ENCODE measurements around the gene FOXI1. TPM values are rescaled to one million over a fixed set of nuclear protein-coding genes. Genes with fewer than 3 reads are reported as not detected.

The FOXI1 gene
- total RNA-seq, 1 experiment from 2014 or later, result 0.44 TPM

GRCh38 chr5:170111088-170111785, 5.5 kb downstream of the FOXI1 start:
- in situ Hi-C loops (cut with HindIII; ENCODE audit: low pct_unique_long_range_greater_than_20kb, low sequenced_read_pairs), result no loop called here
- Histone ChIP-seq H3K4me3 (ENCODE audit: low read depth in 2 of 2, low read length in 2 of 2) (no peak overlapping the region), H3K36me3 (ENCODE audit: control insufficient read depth, insufficient read depth, low read length) (no peaks in the 10 kb centered on the region), H3K27ac (ENCODE audit: low read length) (peak overlapping the region; percentile 80), H3K9me3 (ENCODE audit: control insufficient read depth, insufficient read depth, low read depth, low read length) (no peaks in the 10 kb centered on the region), H3K27me3 (ENCODE audit: control insufficient read depth, insufficient read depth, low read length) (no peaks in the 10 kb centered on the region), H3K4me1 (ENCODE audit: control insufficient read depth, insufficient read depth, low read length) (peaks cover 34% of the 10 kb centered on the region)
- DNase-seq (ENCODE audit: low read depth, low spot score) (no peak), ATAC-seq (no peak)
- intact Hi-C loops (cut with micrococcal nuclease; ENCODE audit: unreplicated experiment), result loop anchor here (5.0 kb wide), 1 partner anchor 61 kb away; no protein-coding TSS in a partner anchor
- CTCF ChIA-PET, result no interaction called here
- no peak for TF ChIP-seq TCF7L2 (IDR thresholded peaks at IDR 0.05; ENCODE audit: low read depth, low read length)
- no peak for TF ChIP-seq REST (IDR thresholded peaks at IDR 0.05; ENCODE audit: insufficient read depth in 1 of 2, low read depth in 2 of 2, low read length in 1 of 2)
- no peak for TF ChIP-seq POLR2AphosphoS5 (IDR thresholded peaks at IDR 0.05; ENCODE audit: low read depth, low read length)
- no peak for TF ChIP-seq SIN3A (IDR thresholded peaks at IDR 0.05; ENCODE audit: borderline replicate concordance, insufficient read depth, low read depth, low read length)
- TF ChIP-seq CTCF (IDR thresholded peaks at IDR 0.05), result no peak
- POLR2A ChIA-PET, result no interaction called here
- BruUV-seq (replicated peaks), result no TSS peak

GRCh38 chr5:170112876-170113521, 7.3 kb downstream of the FOXI1 start:
- BruUV-seq (replicated peaks), result no TSS peak
- in situ Hi-C loops (cut with HindIII; ENCODE audit: low pct_unique_long_range_greater_than_20kb, low sequenced_read_pairs), result no loop called here
- ChIA-PET POLR2A (no interaction called here), CTCF (interaction anchor here (0.5 kb wide), 1 partner anchor 70 kb away, joined by 3 read pairs; no protein-coding TSS in a partner anchor)
- no peaks in the 10 kb centered on the region for H3K36me3 ChIP-seq (ENCODE audit: control insufficient read depth, insufficient read depth, low read length)
- TF ChIP-seq CTCF (IDR thresholded peaks at IDR 0.05), result no peak
- no peak for TF ChIP-seq SIN3A (IDR thresholded peaks at IDR 0.05; ENCODE audit: borderline replicate concordance, insufficient read depth, low read depth, low read length)
- no peak for TF ChIP-seq REST (IDR thresholded peaks at IDR 0.05; ENCODE audit: insufficient read depth in 1 of 2, low read depth in 2 of 2, low read length in 1 of 2)
- H3K9me3 ChIP-seq (ENCODE audit: control insufficient read depth, insufficient read depth, low read depth, low read length), result no peaks in the 10 kb centered on the region
- no peak for DNase-seq (ENCODE audit: low read depth, low spot score)
- H3K4me3 ChIP-seq (ENCODE audit: low read depth in 2 of 2, low read length in 2 of 2), result no peak overlapping the region
- H3K27ac ChIP-seq (ENCODE audit: low read length), result peak overlapping the region; percentile 80; the same call in 1 of the 2 replicates
- peak; percentile 42; the same call in 1 of the 2 replicates for ATAC-seq
- H3K4me1 ChIP-seq (ENCODE audit: control insufficient read depth, insufficient read depth, low read length), result peaks cover 34% of the 10 kb centered on the region
- intact Hi-C loops (cut with micrococcal nuclease; ENCODE audit: unreplicated experiment), result loop anchor here (5.0 kb wide), 1 partner anchor 59 kb away; no protein-coding TSS in a partner anchor
- no peaks in the 10 kb centered on the region for H3K27me3 ChIP-seq (ENCODE audit: control insufficient read depth, insufficient read depth, low read length)

All from Panc1 (cell line).